GM19452 (cell line): ENCODE data around the gene TMEM120A.

Experiments used
- ATAC-seq: cut with Tn5 transposase; IDR thresholded peaks from one replicate; pipeline ENCODE4 v1.9.1; 2021; ENCODE audit not compliant: unreplicated experiment

The TMEM120A gene

GRCh38 chr7:75995996-75996395, 1.6 kb upstream of the TMEM120A start:
- ATAC-seq = no peak

GRCh38 chr7:75995052-75995471, 667 bp upstream of the TMEM120A start:
- ATAC-seq = no peak

- ATAC-seq = peak; percentile 16
Measured at GRCh38 chr7:75993689-75994387, 557 bp downstream of the TMEM120A start.

GRCh38 chr7:75992083-75992755, 2.2 kb downstream of the TMEM120A start:
- ATAC-seq = no peak

GRCh38 chr7:75991531-75992082, 2.8 kb downstream of the TMEM120A start:
- ATAC-seq = no peak

GRCh38 chr7:75989500-75990388, 4.7 kb downstream of the TMEM120A start:
- no peak for ATAC-seq

- no peak for ATAC-seq
Measured at GRCh38 chr7:75988568-75989499, 5.6 kb downstream of the TMEM120A start.

GRCh38 chr7:75987805-75988567, 6.4 kb downstream of the TMEM120A start:
- no peak for ATAC-seq

GRCh38 chr7:75987026-75987804, 7.2 kb downstream of the TMEM120A start:
- no peak for ATAC-seq

- ATAC-seq = no peak
Measured at GRCh38 chr7:75986147-75986781, 8.1 kb downstream of the TMEM120A start.

GRCh38 chr7:75985518-75986146, 8.8 kb downstream of the TMEM120A start:
- ATAC-seq = no peak

- ATAC-seq = no peak
Measured at GRCh38 chr7:75985009-75985517, 9.3 kb downstream of the TMEM120A start.

- ATAC-seq = no peak
Measured at GRCh38 chr7:75984130-75985008, 10.0 kb downstream of the TMEM120A start.

- ATAC-seq = no peak
Measured at GRCh38 chr7:75983471-75984129, 10.8 kb downstream of the TMEM120A start.

- ATAC-seq = no peak
Measured at GRCh38 chr7:75982306-75983064, 11.9 kb downstream of the TMEM120A start.
